ENCODE results near the gene OR4E2. TPM values are rescaled to one million over a fixed set of nuclear protein-coding genes. Genes with fewer than 3 reads are reported as not detected.
"Not testable (repeated sequence)": the region's sequence is repeated elsewhere in the genome, so short reads cannot be mapped to it uniquely, and the experiment has no call there.

OR4E2 gene
- not detected for total RNA-seq

GRCh38 chr14:21653331-21653885 is at the start of gene OR4E2:
Gene OR4E2 (plus strand): TSS chr14:21653835. CDS start chr14:21665083, 11,248 bp downstream.
- DNase-seq: no peak

- DNase-seq: no peak
These were observed 41.3 kb upstream of the OR4E2 start for GRCh38 chr14:21612324-21612723.

DNA sequence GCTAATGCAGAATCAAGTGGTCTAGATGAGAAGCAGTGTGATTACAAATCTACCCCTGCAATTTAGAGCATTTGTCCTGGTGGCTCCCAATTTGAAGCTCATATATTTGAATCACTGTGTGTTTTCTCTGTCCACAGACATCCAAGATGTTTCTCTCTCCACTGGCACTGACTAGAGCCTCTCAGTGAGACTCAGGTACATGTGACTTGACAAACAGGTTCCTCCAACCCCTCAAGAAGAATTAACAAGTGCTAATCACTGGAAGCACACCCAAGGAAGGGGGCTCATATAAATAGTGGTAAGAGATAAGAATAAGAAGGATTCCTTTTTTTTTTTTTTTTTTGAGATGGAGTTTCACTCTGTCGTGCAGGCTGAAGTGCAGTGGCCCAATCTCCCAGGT is 39.4 kb upstream of the OR4E2 start:
- DNase-seq: no peak

GRCh38 chr14:21617614-21618013 is 36.0 kb upstream of the OR4E2 start:
- DNase-seq: no peak

- DNase-seq: no peak
These were observed 27.0 kb upstream of the OR4E2 start for GRCh38 chr14:21626491-21627230.

- not testable (repeated sequence) for DNase-seq
These were observed 23.1 kb upstream of the OR4E2 start for GRCh38 chr14:21630503-21630902.

- DNase-seq: peak; percentile 6
These were observed 22.6 kb upstream of the OR4E2 start for GRCh38 chr14:21631084-21631483.

DNA sequence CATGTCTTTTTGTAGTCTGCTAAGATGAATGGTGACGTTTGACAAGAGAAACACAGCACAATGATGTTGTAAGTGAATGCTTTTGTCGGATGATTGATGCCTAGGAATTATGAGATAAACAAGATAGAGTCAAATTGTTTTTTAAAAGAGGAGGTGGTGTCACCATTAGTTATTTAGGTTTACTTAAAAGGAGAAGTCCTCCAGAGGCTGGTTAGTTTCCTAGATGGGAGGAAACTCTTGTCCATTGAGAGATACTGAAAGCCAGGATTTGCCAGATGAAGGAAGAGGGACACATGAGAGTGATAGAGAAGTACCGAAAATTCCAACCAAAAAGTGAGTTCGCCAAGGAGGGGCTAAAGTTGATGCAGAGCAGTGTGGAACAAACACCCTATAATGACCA is 18.8 kb upstream of the OR4E2 start, which contains the start of gene OR10G2:
OR10G2 (minus strand) TSS at position 101 of the 400 bp plus-strand sequence; CDS start at position 3, 98 bp downstream.
- no peak for DNase-seq

DNA sequence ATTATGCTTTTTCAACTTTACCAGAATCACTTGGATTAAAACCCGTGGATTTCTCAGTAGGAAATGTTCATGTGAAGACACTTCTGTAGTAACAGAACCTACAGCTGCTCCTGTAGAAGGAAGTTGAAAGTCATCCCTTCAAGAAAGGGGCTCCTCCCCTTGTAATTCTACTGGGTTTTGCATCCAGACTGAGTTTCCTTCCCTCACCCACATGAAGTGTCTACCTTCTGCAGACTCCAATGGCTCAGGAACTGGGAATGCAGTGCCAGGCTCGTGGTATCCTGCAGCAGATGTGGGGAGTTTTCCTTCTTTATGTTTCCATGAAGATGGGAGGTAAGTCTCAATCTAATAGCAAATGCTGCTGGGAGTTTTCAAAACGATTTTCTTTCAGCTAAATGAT is 11.0 kb upstream of the OR4E2 start:
- no peak for DNase-seq

DNA sequence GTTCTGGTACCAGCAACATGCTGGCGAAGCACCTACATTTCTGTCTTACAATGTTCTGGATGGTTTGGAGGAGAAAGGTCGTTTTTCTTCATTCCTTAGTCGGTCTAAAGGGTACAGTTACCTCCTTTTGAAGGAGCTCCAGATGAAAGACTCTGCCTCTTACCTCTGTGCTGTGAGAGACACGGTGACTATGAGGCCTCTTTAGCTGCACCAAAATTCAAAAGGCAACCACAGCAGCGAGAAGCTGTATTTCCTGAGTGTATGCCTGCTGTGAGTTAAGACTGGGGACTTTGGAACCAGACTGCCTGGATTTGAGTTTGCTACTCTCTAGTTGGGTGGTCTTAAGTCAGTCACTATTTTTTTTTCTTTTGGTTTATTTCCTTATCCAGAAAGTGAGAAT is 10.2 kb upstream of the OR4E2 start:
- no peak for DNase-seq

- DNase-seq: no peak
These were observed 6.3 kb upstream of the OR4E2 start for GRCh38 chr14:21647380-21647779.

DNA sequence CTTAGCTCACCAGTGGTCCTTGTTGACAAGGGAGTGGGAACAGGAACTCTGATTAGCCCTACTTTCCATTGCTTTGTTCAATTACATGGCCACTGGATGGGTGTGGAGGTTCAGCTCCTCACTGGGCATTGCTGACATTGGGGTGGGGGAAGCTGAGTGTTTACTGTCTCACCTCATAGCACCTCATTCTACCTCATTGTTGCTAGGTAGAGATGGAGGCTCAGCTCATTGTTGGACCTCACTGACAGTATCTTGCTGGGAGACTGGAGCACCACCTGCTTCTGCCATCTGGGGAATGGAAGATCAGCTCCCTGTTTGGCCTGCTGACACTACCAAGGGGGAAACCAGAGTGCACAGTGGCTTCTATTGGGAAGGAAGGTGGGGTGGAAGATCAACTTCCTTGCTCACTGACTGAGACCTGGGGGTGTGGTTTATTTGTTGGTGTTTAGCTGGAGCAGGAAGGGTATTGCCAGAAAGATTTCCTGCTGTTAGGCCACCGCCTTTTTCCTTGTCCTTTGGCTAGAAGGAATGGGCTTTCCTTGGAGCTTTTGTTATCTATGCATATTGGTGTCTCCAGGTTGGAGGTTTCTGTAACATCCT is 1.3 kb upstream of the OR4E2 start:
- DNase-seq: no peak

DNA sequence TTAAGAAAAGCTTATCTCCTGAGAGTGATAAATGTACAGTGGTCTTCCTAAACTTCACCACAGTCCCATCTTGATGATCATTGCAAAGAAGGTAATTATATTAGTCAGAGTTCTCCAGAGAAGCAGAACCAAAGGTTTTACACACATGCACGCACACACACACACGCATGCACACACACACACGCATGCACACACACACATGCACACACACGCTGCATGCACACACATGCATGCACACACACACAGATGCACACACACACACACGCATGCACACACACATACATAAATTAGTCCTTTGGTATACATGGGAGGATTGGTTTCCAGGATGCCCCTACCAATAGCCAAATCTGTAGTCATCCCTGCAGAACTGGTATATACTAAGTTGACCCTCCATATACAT is 580 bp downstream of the OR4E2 start:
- no peak for DNase-seq

- DNase-seq: no peak
These were observed 3.3 kb downstream of the OR4E2 start for GRCh38 chr14:21656980-21657379.

DNA sequence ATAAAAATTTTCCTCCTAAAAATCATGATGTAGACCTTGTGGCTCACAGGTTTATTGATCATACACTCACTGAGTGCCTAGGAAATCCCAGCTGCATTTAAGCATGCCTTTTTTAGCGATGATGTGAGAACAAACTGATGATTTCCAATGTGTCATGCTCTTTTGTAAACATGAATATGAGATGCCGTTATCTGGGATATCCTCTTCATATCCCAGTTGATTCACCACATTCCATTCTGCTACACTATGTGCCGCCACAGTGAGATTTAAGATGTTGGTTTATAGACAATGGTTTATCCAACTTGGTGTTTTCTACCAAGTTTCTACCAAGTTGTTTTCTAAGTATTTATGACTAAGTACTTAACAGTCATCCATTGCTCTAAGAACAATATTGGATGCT is 14.7 kb downstream of the OR4E2 start:
- no peak for DNase-seq

GRCh38 chr14:21669284-21669683 is 15.6 kb downstream of the OR4E2 start:
- DNase-seq: no peak

GRCh38 chr14:21671371-21671770 is 17.7 kb downstream of the OR4E2 start:
- no peak for DNase-seq

DNA sequence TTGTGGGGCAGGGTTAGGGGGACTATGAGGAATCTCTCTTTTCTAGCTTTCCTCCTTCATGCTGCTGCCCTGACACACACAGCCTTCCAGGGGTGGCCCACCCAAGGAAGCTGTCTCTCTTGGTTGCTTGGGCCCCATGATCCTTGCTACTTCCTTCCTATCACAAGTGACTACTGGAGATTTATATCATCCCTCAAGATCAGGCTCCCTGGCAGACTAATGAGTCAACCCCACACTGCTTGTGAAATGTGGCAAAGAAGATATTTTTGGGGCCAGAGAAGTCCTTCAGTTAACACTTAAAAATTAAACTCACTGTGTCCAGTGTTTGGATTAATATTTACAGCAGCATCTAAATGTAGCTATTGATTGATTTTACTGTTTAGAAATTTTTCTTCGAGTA is 18.5 kb downstream of the OR4E2 start:
- DNase-seq: no peak

- DNase-seq: no peak
These were observed 20.1 kb downstream of the OR4E2 start, which contains the start of gene OR4E1 for GRCh38 chr14:21673718-21674117. Gene OR4E1 (minus strand): TSS chr14:21673818. CDS start chr14:21670935, 2,883 bp downstream.

DNA sequence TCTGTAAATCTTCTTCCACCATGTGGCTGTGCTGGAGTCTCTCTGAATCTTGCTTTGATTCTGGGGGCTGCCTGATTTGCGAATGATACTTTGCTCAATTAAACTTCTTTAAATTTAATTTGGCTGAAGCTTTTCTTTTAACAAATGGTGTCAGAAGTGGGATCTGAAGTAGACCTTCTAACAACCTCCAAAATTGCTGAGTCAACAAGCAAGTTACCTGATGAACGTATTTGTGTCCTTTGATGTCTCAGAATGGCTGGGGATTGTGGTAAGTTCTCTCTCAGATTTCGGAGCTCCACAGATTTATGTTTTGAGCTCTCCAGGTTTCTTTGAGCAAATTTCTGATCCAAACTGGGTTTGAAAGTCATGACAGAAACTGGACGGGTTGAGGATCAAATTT is 21.9 kb downstream of the OR4E2 start:
- no peak for DNase-seq

DNA sequence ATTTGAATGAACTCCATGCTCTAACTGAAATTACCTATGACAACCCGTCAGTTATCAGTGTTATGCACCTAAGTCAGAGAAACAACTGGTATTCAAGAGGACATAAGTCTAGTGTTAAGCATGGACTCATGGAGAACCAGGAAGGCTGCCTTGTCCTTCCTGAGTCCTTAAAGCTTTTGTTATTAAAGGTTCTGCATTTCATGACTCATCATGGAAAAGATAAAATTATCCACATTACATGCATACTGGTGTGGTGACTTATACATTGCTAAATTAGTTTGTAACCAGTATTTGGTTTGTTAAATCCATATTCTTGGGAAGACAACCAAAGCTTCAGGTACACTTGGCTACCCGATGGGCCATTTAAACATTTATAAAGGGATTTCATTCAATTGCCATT is 26.4 kb downstream of the OR4E2 start:
- no peak for DNase-seq

- no peak for DNase-seq
These were observed 32.8 kb downstream of the OR4E2 start for GRCh38 chr14:21686468-21686867.

DNA sequence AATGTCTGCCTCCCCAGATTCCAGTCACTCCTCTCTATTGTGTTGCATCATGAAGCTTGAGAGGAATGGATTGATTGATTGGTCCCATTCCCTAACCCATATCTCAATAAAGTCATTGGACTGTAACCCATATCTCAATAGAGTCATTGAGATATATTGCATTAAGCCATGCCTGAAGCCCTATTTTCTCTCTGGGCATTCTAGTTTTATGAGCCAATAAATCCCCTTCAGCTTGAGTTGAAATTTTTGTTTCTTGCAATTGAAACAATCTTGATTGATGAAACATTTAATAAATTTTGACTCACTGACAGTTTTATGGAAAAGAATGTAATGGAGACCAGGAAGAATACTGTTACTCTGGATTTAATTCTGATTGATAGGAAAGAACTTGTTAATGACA is 40.8 kb downstream of the OR4E2 start:
- no peak for DNase-seq

- DNase-seq: not testable (repeated sequence)
These were observed 44.0 kb downstream of the OR4E2 start for GRCh38 chr14:21697662-21698061.

All from tongue (tissue), 2 donors.